NT2/D1 (cell line): ENCODE data around the gene ECT2L.

ENCODE experiments used
- YY1 ChIP-seq: IDR thresholded peaks from 2 replicates; pipeline ENCODE4 v1.6.1; 2011; ENCODE audit not compliant: insufficient read length, insufficient read depth
- ZNF274 ChIP-seq: IDR thresholded peaks from 2 replicates; pipeline ENCODE4 v1.6.1; 2011; ENCODE audit warnings: mild to moderate bottlenecking, low read depth, low read length

DNA sequence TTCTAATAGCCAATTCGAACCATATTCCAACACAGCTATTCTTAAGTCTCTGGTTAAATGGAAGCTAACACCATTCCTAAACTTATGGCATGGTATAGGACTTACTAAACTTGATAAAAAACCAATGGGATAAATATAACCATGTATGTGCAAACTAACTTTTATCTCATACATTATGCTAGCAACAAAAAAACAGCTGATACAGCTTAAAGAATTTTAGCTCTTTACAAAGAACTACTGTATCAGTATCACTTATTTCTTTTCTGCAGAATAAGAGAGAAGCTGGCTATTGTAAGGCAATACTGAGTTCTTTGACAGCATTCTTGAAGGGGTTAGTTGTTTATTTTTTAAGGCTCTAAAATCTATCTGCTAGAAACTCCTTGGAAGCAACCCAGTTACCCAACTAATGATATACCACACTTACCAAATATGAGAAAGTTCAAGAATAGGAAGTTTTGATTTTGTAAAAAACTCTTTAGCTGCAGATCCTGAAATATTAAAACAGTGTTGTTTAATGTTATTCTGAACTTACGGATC is 147.3 kb downstream of the ECT2L start:
- no peak for TF ChIP-seq ZNF274
- no peak for TF ChIP-seq YY1
